ENCODE measurements around the gene NAPB.
A peak's percentile ranks its signal among the peaks of the same experiment; 100 is the strongest.

The NAPB gene

GRCh38 chr20:23438661-23439060 lies 17.4 kb upstream of the NAPB start:
- no peak for DNase-seq (ENCODE audit: low read depth in 2 of 2, low spot score in 1 of 2)

- no peak for DNase-seq (ENCODE audit: low read depth in 2 of 2, low spot score in 1 of 2)
Observed at GRCh38 chr20:23437126-23437899, 16.0 kb upstream of the NAPB start.

GRCh38 chr20:23436681-23437080 lies 15.4 kb upstream of the NAPB start:
- no peak for DNase-seq (ENCODE audit: low read depth in 2 of 2, low spot score in 1 of 2)

- no peak for DNase-seq (ENCODE audit: low read depth in 2 of 2, low spot score in 1 of 2)
Observed at GRCh38 chr20:23435626-23436539, 14.6 kb upstream of the NAPB start.

- DNase-seq (ENCODE audit: low read depth in 2 of 2, low spot score in 1 of 2) = no peak
Observed at GRCh38 chr20:23434521-23435313, 13.4 kb upstream of the NAPB start.

- no peak for DNase-seq (ENCODE audit: low read depth in 2 of 2, low spot score in 1 of 2)
Observed at GRCh38 chr20:23433628-23434027, 12.3 kb upstream of the NAPB start.

- DNase-seq (ENCODE audit: low read depth in 2 of 2, low spot score in 1 of 2) = no peak
Observed at GRCh38 chr20:23425129-23425528, 3.8 kb upstream of the NAPB start.

- peak in 1 of 2 donors; percentile 16 for DNase-seq (ENCODE audit: low read depth in 2 of 2, low spot score in 1 of 2)
Observed at GRCh38 chr20:23419995-23420901, 1.0 kb downstream of the NAPB start.

- no peak for DNase-seq (ENCODE audit: low read depth in 2 of 2, low spot score in 1 of 2)
Observed at GRCh38 chr20:23419657-23419994, 1.7 kb downstream of the NAPB start.

GRCh38 chr20:23417861-23418260 lies 3.4 kb downstream of the NAPB start:
- no peak for DNase-seq (ENCODE audit: low read depth in 2 of 2, low spot score in 1 of 2)

- DNase-seq (ENCODE audit: low read depth in 2 of 2, low spot score in 1 of 2) = no peak
Observed at GRCh38 chr20:23415959-23416583, 5.2 kb downstream of the NAPB start.

GRCh38 chr20:23415555-23415954 lies 5.7 kb downstream of the NAPB start:
- no peak for DNase-seq (ENCODE audit: low read depth in 2 of 2, low spot score in 1 of 2)

- no peak for DNase-seq (ENCODE audit: low read depth in 2 of 2, low spot score in 1 of 2)
Observed at GRCh38 chr20:23414526-23415188, 6.6 kb downstream of the NAPB start.

- no peak for DNase-seq (ENCODE audit: low read depth in 2 of 2, low spot score in 1 of 2)
Observed at GRCh38 chr20:23413862-23414422, 7.3 kb downstream of the NAPB start.

GRCh38 chr20:23412026-23412425 lies 9.3 kb downstream of the NAPB start:
- DNase-seq (ENCODE audit: low read depth in 2 of 2, low spot score in 1 of 2) = no peak

- DNase-seq (ENCODE audit: low read depth in 2 of 2, low spot score in 1 of 2) = no peak
Observed at GRCh38 chr20:23410916-23411695, 10.2 kb downstream of the NAPB start.

GRCh38 chr20:23409800-23410199 lies 11.5 kb downstream of the NAPB start:
- DNase-seq (ENCODE audit: low read depth in 2 of 2, low spot score in 1 of 2) = no peak

GRCh38 chr20:23408957-23409356 lies 12.3 kb downstream of the NAPB start:
- no peak for DNase-seq (ENCODE audit: low read depth in 2 of 2, low spot score in 1 of 2)
